Measurements from ENCODE around the gene CHRM2.

The CHRM2 gene

DNA sequence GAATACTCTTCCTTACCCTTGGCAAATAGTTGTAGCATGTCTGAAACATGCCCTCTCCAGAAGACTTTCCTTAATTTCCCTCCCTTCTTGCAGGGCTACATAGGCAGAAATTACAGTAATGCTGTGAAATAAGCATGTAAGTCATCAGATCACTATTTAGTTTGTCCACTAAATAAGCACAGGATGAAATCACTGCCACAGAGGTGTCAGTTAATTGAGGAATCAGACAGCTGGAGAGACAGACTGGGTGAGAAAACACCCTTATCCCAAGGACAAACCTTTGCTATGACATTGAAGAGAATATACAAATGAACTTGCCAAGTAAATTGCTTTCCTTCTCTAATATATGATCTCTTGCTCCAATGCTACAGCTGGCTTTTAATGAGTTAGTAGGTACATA, 129.3 kb downstream of the CHRM2 start:
- DNase-seq (ENCODE audit: low read depth, low spot score), result no peak
- in situ Hi-C loops (cut with HindIII; ENCODE audit: low sequenced_read_pairs), result no loop called here
- TF ChIP-seq, protein P1, sequence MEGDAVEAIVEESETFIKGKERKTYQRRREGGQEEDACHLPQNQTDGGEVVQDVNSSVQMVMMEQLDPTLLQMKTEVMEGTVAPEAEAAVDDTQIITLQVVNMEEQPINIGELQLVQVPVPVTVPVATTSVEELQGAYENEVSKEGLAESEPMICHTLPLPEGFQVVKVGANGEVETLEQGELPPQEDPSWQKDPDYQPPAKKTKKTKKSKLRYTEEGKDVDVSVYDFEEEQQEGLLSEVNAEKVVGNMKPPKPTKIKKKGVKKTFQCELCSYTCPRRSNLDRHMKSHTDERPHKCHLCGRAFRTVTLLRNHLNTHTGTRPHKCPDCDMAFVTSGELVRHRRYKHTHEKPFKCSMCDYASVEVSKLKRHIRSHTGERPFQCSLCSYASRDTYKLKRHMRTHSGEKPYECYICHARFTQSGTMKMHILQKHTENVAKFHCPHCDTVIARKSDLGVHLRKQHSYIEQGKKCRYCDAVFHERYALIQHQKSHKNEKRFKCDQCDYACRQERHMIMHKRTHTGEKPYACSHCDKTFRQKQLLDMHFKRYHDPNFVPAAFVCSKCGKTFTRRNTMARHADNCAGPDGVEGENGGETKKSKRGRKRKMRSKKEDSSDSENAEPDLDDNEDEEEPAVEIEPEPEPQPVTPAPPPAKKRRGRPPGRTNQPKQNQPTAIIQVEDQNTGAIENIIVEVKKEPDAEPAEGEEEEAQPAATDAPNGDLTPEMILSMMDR (IDR thresholded peaks at IDR 0.05; ENCODE audit: low read depth, low read length), result no peak
- H3K4me3 ChIP-seq (ENCODE audit: low read depth, low read length), result no peak overlapping the region

DNA sequence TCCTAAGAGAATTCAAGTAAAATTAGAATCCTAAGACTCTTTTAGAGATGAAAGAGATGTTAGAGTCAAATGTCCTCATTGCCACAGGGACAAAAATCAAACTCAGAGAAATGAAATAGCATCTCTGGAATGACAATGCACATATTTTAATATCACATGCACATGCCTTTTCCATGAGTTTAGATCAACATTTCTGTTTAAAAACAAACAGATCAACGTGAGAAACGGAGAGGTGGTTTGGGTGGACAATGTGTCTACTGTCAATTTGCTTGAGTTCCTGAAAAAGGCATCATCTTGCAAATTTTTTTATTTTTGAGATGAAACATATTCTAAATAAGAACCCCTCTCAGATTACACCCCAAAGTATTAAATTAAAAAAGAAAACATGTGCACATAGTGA, 130.0 kb downstream of the CHRM2 start:
- TF ChIP-seq, protein P1 (IDR thresholded peaks at IDR 0.05; ENCODE audit: low read depth, low read length), result no peak
- DNase-seq (ENCODE audit: low read depth, low spot score), result peak; percentile 27
- in situ Hi-C loops (cut with HindIII; ENCODE audit: low sequenced_read_pairs), result no loop called here
- H3K4me3 ChIP-seq (ENCODE audit: low read depth, low read length), result no peak overlapping the region

DNA sequence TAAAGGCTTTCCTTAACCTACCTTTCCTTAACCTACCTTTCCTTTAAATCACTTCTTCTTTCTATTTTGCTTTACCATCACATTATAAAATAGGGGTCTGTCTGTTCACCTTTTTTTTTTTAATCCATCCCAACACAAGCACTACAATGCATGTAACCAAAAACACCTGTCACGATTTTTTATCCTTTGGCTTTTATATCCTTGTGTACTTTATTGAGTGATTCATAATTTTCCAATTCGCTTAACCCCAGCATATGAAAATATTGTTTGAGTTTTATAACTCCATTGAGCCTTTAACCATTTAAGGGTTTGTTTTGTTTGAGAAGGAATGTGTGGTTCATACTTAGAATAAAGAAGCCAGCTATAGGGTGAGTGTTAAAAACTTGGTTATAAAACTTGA, 132.2 kb downstream of the CHRM2 start:
- TF ChIP-seq, protein P1 (IDR thresholded peaks at IDR 0.05; ENCODE audit: low read depth, low read length), result no peak
- in situ Hi-C loops (cut with HindIII; ENCODE audit: low sequenced_read_pairs), result no loop called here
- no peak for DNase-seq (ENCODE audit: low read depth, low spot score)
- no peak overlapping the region for H3K4me3 ChIP-seq (ENCODE audit: low read depth, low read length)

DNA sequence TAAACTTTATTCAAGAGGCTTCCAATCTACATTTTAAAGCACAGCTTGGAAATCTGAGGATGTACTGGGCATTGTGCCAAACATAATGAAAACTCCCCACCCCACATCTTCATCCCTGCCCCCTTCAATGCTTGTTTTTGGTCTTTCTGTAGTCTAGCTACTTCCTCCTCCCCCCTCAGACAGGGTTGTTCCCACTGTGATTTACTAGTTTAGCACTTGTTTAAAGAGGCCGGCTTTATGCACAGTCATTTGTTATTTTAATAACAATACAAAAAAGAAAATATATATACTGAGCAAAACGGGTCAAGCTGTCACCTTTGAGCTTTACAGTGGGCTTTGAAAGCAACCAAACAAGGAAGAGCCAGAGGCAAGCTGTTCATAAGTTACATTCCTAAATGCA, 132.6 kb downstream of the CHRM2 start:
- TF ChIP-seq, protein P1 (IDR thresholded peaks at IDR 0.05; ENCODE audit: low read depth, low read length), result no peak
- in situ Hi-C loops (cut with HindIII; ENCODE audit: low sequenced_read_pairs), result no loop called here
- DNase-seq (ENCODE audit: low read depth, low spot score), result peak; percentile 78
- H3K4me3 ChIP-seq (ENCODE audit: low read depth, low read length), result no peak overlapping the region

DNA sequence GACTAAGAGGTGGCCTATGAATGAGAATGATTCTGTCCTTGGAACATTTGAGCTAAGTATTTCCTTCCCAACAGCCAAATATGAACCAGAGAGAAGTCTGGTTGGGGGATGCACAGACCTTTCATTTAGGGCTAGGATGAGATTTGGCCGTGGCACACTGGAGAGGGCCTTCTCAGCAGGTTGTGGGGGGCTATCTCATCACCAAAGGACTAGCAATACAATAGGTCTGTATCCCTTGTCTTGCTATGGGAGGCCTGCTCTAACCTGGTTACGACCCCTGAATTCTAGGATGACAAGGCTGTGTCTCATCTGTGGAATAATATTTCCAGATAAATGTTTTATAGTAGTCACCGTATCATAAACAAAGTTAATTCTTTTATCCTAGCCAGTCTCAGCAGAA, 133.0 kb downstream of the CHRM2 start:
- no peak for DNase-seq (ENCODE audit: low read depth, low spot score)
- TF ChIP-seq, protein P1 (IDR thresholded peaks at IDR 0.05; ENCODE audit: low read depth, low read length), result no peak
- in situ Hi-C loops (cut with HindIII; ENCODE audit: low sequenced_read_pairs), result no loop called here
- no peak overlapping the region for H3K4me3 ChIP-seq (ENCODE audit: low read depth, low read length)

DNA sequence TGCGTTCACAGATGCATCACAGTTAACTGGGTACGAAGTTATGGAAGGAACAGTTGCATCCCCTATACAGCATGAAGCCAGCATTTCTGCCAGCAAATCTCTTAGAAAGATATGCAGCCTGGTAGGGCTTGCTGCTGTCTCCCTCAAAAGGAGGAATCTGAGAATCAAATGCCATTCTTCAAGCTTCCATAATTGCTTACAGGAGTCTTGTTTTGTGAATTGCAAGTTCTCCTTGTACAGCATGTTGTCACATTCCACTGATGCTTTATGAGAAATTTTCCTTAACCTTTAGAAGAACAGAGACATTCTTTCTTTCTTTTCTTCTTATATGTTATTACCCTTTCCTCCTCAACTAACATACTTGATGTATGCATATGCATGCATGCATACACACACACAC, 134.6 kb downstream of the CHRM2 start:
- DNase-seq (ENCODE audit: low read depth, low spot score), result no peak
- in situ Hi-C loops (cut with HindIII; ENCODE audit: low sequenced_read_pairs), result no loop called here
- no peak overlapping the region for H3K4me3 ChIP-seq (ENCODE audit: low read depth, low read length)
- TF ChIP-seq, protein P1 (IDR thresholded peaks at IDR 0.05; ENCODE audit: low read depth, low read length), result no peak

DNA sequence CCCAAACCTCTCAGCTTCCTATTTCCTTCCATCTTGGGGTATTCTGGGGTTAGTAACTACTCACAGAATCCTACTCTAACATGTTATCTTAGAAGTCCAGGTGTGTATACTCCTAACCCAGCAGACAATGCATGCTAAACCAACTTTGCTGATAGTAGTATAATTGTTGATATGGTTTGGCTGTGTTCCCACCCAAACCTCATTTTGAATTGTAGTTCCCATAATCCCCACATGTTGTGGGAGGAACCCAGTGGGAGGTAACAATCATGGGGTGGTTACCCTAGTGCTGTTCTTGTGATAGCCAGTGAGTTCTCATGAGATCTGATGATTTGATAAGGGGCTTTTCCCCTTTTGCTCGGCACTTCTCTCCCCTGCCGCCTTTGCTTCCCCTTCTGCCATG, 135.1 kb downstream of the CHRM2 start:
- in situ Hi-C loops (cut with HindIII; ENCODE audit: low sequenced_read_pairs), result no loop called here
- TF ChIP-seq, protein P1 (IDR thresholded peaks at IDR 0.05; ENCODE audit: low read depth, low read length), result no peak
- DNase-seq (ENCODE audit: low read depth, low spot score), result no peak

More for the DNA sequence above, 135.1 kb downstream of the CHRM2 start:
- H3K4me3 ChIP-seq (ENCODE audit: low read depth, low read length), result no peak overlapping the region
